ENCODE measurements around the gene WDFY4. TPM values are rescaled to one million over a fixed set of nuclear protein-coding genes. Genes with fewer than 3 reads are reported as not detected.

Gene WDFY4
- total RNA-seq, 1 donor from 2014 or later, result 0.25 TPM

GRCh38 chr10:48934672-48935501 is 250.2 kb downstream of the WDFY4 start:
- Mint-ChIP-seq H3K9me3 (ENCODE audit: unreplicated experiment) (peaks cover 5% of the 10 kb centered on the region), H3K27me3 (ENCODE audit: low read depth, unreplicated experiment) (peaks cover 30% of the 10 kb centered on the region), H3K36me3 (ENCODE audit: low read depth, unreplicated experiment) (no peaks in the 10 kb centered on the region), H3K27ac (ENCODE audit: unreplicated experiment) (no peak overlapping the region), H3K4me1 (ENCODE audit: low read depth, unreplicated experiment) (no peaks in the 10 kb centered on the region), H3K4me3 (ENCODE audit: unreplicated experiment) (no peak overlapping the region)
- no peak for DNase-seq (ENCODE audit: low read depth)
- no peaks in the 10 kb centered on the region for H3K9me3 ChIP-seq (ENCODE audit: insufficient read depth, low read depth, low read length)
- H3K4me3 ChIP-seq (ENCODE audit: insufficient read depth, low read depth, low read length), result no peak overlapping the region
- no peak for TF ChIP-seq EZH2 (IDR thresholded peaks at IDR 0.05; ENCODE audit: insufficient read depth, low read length)
- H3K27me3 ChIP-seq (ENCODE audit: insufficient read depth, low read length), result no peaks in the 10 kb centered on the region
- H3K4me2 ChIP-seq (ENCODE audit: low read length), result peak overlapping the region; percentile 32
- no peaks in the 10 kb centered on the region for H3K36me3 ChIP-seq (ENCODE audit: insufficient read depth, low read length)
- no peak for FAIRE-seq
- H3K9ac ChIP-seq (ENCODE audit: low read length), result no peak overlapping the region
- H4K20me1 ChIP-seq (ENCODE audit: insufficient read depth, low read length), result no peaks in the 10 kb centered on the region
- no peak overlapping the region for H3K27ac ChIP-seq (ENCODE audit: low read depth, low read length)
- no peaks in the 10 kb centered on the region for H3K79me2 ChIP-seq (ENCODE audit: insufficient read depth, low read length)
- H2AFZ ChIP-seq (ENCODE audit: low read depth, low read length), result peak overlapping the region; percentile 71
- H3K4me1 ChIP-seq (ENCODE audit: insufficient read depth, low read length), result no peaks in the 10 kb centered on the region

GRCh38 chr10:48935577-48935976 is 250.9 kb downstream of the WDFY4 start:
- Mint-ChIP-seq H3K27ac (ENCODE audit: unreplicated experiment) (no peak overlapping the region), H3K4me1 (ENCODE audit: low read depth, unreplicated experiment) (no peaks in the 10 kb centered on the region), H3K4me3 (ENCODE audit: unreplicated experiment) (no peak overlapping the region), H3K9me3 (ENCODE audit: unreplicated experiment) (peaks cover 5% of the 10 kb centered on the region), H3K27me3 (ENCODE audit: low read depth, unreplicated experiment) (peaks cover 36% of the 10 kb centered on the region), H3K36me3 (ENCODE audit: low read depth, unreplicated experiment) (no peaks in the 10 kb centered on the region)
- FAIRE-seq (no peak), DNase-seq (ENCODE audit: low read depth) (no peak)
- Histone ChIP-seq H3K4me3 (ENCODE audit: insufficient read depth, low read depth, low read length) (no peak overlapping the region), H3K36me3 (ENCODE audit: insufficient read depth, low read length) (no peaks in the 10 kb centered on the region), H3K9ac (ENCODE audit: low read length) (no peak overlapping the region), H3K9me3 (ENCODE audit: insufficient read depth, low read depth, low read length) (no peaks in the 10 kb centered on the region), H3K27ac (ENCODE audit: low read depth, low read length) (no peak overlapping the region), H3K4me2 (ENCODE audit: low read length) (peak overlapping the region; percentile 32), H4K20me1 (ENCODE audit: insufficient read depth, low read length) (no peaks in the 10 kb centered on the region), H2AFZ (ENCODE audit: low read depth, low read length) (no peak overlapping the region), H3K4me1 (ENCODE audit: insufficient read depth, low read length) (no peaks in the 10 kb centered on the region), H3K79me2 (ENCODE audit: insufficient read depth, low read length) (no peaks in the 10 kb centered on the region), H3K27me3 (ENCODE audit: insufficient read depth, low read length) (no peaks in the 10 kb centered on the region)
- TF ChIP-seq EZH2 (IDR thresholded peaks at IDR 0.05; ENCODE audit: insufficient read depth, low read length) (no peak), CTCF (IDR thresholded peaks at IDR 0.05; ENCODE audit: insufficient read depth, low read depth, low read length) (no peak)

DNA sequence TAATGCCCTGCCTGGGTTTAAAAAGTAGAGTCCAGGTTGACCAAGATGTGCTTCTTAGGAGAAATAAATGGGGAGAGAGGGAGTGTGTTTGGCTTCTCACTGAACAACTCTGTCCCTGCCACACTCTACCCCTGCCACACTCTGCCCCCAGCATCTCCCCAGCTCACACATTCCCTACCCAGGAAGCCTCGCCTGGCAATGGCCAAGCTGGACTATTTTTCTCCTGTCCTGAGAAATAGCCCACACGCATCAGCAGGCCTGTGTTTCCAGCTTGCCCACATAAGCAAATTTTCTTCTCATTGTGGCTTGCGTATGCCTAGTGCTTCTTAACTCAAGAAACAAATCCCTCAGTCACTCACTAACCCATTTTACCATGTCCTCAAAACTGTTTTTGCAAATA is 253.1 kb downstream of the WDFY4 start:
- DNase-seq (ENCODE audit: low read depth) (no peak), FAIRE-seq (no peak)
- Histone ChIP-seq H3K4me2 (ENCODE audit: low read length) (no peak overlapping the region), H3K27ac (ENCODE audit: low read depth, low read length) (no peak overlapping the region), H3K27me3 (ENCODE audit: insufficient read depth, low read length) (no peaks in the 10 kb centered on the region), H4K20me1 (ENCODE audit: insufficient read depth, low read length) (no peaks in the 10 kb centered on the region), H2AFZ (ENCODE audit: low read depth, low read length) (no peak overlapping the region), H3K4me1 (ENCODE audit: insufficient read depth, low read length) (no peaks in the 10 kb centered on the region), H3K4me3 (ENCODE audit: insufficient read depth, low read depth, low read length) (no peak overlapping the region), H3K9me3 (ENCODE audit: insufficient read depth, low read depth, low read length) (no peaks in the 10 kb centered on the region), H3K36me3 (ENCODE audit: insufficient read depth, low read length) (no peaks in the 10 kb centered on the region), H3K9ac (ENCODE audit: low read length) (no peak overlapping the region), H3K79me2 (ENCODE audit: insufficient read depth, low read length) (no peaks in the 10 kb centered on the region)
- H3K4me1 Mint-ChIP-seq (ENCODE audit: low read depth, unreplicated experiment), result no peaks in the 10 kb centered on the region
- H3K4me3 Mint-ChIP-seq (ENCODE audit: unreplicated experiment), result no peak overlapping the region
- H3K9me3 Mint-ChIP-seq (ENCODE audit: unreplicated experiment), result peaks cover 4% of the 10 kb centered on the region
- no peaks in the 10 kb centered on the region for H3K36me3 Mint-ChIP-seq (ENCODE audit: low read depth, unreplicated experiment)
- H3K27ac Mint-ChIP-seq (ENCODE audit: unreplicated experiment), result no peak overlapping the region
- TF ChIP-seq CTCF (IDR thresholded peaks at IDR 0.05; ENCODE audit: insufficient read depth, low read depth, low read length), result no peak
- TF ChIP-seq EZH2 (IDR thresholded peaks at IDR 0.05; ENCODE audit: insufficient read depth, low read length), result no peak
- H3K27me3 Mint-ChIP-seq (ENCODE audit: low read depth, unreplicated experiment), result peaks cover 36% of the 10 kb centered on the region

Measured in astrocyte (in vitro differentiated cells and primary cell).